GM12873 (cell line): Measurements from ENCODE around the gene PLA2G4D.

Experiments
- CTCF ChIP-seq: IDR thresholded peaks from 2 replicates; pipeline ENCODE4 v1.5.1; 2012; ENCODE audit warnings: low read depth, mild to moderate bottlenecking, moderate library complexity, low read length, control low read depth; ENCODE audit not compliant: insufficient read depth; ENCODE audit errors: missing control alignments

PLA2G4D gene

GRCh38 chr15:42087926-42088800, 6.2 kb downstream of the PLA2G4D start:
- TF ChIP-seq CTCF, result no peak

- TF ChIP-seq CTCF, result no peak
These were observed 6.9 kb downstream of the PLA2G4D start for GRCh38 chr15:42087460-42087859.

- no peak for TF ChIP-seq CTCF
These were observed 8.6 kb downstream of the PLA2G4D start for GRCh38 chr15:42085721-42086120.

DNA sequence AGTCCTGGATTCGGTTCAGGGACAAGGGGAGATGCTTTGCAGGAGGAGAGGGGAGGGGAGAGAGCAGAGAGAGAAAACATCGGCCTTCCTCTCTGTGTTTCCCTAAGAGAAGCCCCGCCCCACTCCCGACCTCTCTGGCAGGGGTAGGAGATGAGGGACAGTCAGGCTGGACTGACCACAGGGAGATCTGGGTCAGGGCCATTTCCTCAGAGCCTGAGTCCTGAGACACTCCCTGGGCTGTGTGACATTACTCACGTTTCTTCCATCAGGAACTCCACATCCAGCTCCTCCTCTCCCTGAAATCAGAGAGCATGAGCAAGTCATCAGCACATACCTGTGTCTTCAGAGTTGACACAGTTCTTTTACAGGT, 9.1 kb downstream of the PLA2G4D start:
- no peak for TF ChIP-seq CTCF

DNA sequence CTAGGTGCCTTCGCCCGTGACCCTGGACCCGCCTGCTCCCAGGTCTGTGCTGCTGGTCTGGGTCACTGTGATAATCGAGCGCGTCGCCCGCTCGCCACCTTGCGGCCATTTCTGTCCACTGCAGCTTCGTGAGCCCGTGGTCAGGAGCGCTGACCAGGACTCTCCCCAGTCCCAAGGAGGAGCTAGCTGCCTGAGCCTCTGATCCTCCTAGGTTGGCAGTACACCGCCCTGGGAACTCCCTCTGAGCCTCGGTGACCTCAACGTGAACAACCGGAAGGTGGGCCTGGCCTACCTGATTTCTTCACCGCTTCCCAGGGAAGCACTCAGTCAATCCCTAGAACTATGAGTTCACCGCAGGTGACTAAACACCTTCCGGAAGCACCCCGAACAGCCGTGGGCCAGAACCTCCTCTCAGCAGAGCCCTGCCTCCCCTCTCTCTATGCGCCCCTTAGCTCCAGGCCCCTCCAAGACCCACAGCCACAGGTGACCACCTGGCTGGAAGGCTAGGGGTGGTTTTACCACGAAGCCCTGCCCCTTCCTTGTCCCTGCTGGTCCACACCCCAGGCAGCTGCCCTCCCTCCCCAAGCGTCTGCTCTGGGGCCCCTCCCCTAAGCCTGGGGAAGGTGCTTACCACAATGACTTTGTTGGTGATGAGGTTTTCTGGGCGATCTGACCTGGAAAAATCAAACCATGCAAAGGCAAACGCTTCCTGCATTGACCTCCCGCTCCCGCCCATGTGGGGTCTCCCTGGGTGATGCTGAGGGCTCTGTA, 9.7 kb downstream of the PLA2G4D start:
- TF ChIP-seq CTCF, result peak; percentile 95

DNA sequence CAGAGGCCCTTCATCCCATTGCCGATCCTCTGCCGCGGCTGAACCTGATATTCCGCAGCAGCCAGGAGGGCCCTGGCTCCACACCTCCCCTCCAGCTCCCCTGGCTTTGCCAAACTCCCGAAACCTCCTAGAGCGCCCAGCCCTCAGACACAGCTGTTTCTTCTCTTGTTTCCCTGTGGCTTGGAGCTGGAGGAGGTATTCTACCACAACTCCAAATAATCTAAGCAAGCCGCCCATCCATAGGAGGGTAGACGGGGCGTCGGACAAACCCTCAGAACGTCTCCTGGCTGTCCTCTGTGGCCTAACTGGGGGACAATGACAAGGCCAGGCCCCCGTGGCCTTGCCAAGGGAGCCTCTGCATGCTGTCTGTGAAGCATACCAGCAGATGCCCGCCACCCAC, 10.4 kb downstream of the PLA2G4D start:
- no peak for TF ChIP-seq CTCF

GRCh38 chr15:42083605-42083908, 10.8 kb downstream of the PLA2G4D start:
- no peak for TF ChIP-seq CTCF
